CD8-positive, alpha-beta memory T cell (primary cell): ENCODE measurements around the gene ZSCAN20. TPM values are rescaled to one million over a fixed set of nuclear protein-coding genes. Genes with fewer than 3 reads are reported as not detected.

Source experiments
- CTCF ChIA-PET: fragments of 350-600 bp; sonication (Branson Sonifier 250); formaldehyde crosslinking; loops from one replicate; lab custom pipeline; 2021; ENCODE audit warnings: antibody characterized with exemption; lab: Charles Lee
- POLR2A ChIA-PET: fragments of 350-600 bp; sonication (Branson Sonifier 250); formaldehyde crosslinking; loops from one replicate; lab custom pipeline; 2021; ENCODE audit warnings: antibody characterized with exemption; lab: Charles Lee
- DNase-seq, 5 donors: peaks; one replicate each; pipeline versions ENCODE4 v3.0.0 to v3.0.0-alpha.2; 2020 to 2022; ENCODE audit warnings: mixed read lengths in 1 of 5
- H3K27ac ChIP-seq: one replicate; pipeline ENCODE4 v1.7.0; 2013; ENCODE audit warnings: low read depth, mild to moderate bottlenecking, low read length, moderate library complexity
- H3K27me3 ChIP-seq: 2 replicates; pipeline ENCODE4 v1.7.0; 2013; ENCODE audit warnings: low read length, mild to moderate bottlenecking; ENCODE audit not compliant: insufficient read depth, poor library complexity, severe bottlenecking
- H3K36me3 ChIP-seq: 2 replicates; pipeline ENCODE4 v1.7.0; 2013; ENCODE audit warnings: mild to moderate bottlenecking, low read length, moderate library complexity; ENCODE audit not compliant: insufficient read depth
- H3K4me1 ChIP-seq: 2 replicates; pipeline ENCODE4 v1.7.0; 2013; ENCODE audit warnings: mild to moderate bottlenecking, low read length, moderate library complexity; ENCODE audit not compliant: insufficient read depth
- H3K4me3 ChIP-seq: 2 replicates; pipeline ENCODE4 v1.7.0; 2013; ENCODE audit warnings: mild to moderate bottlenecking, low read length
- H3K9me3 ChIP-seq: 2 replicates; pipeline ENCODE4 v1.7.0; 2013; ENCODE audit warnings: mild to moderate bottlenecking, low read length
- H3K27ac Mint-ChIP-seq, 8 donors: one replicate each; pipeline ENCODE4 v1.8.0; 2020 to 2021; ENCODE audit warnings: mixed read lengths in 8 of 8, mild to moderate bottlenecking in 6 of 8, inconsistent platforms in 3 of 8, moderate library complexity in 3 of 8
- H3K27me3 Mint-ChIP-seq, 2 donors: one replicate each; pipeline ENCODE4 v1.8.0; 2020 to 2021; ENCODE audit warnings: mixed read lengths in 2 of 2, mild to moderate bottlenecking in 1 of 2, moderate library complexity in 1 of 2
- H3K36me3 Mint-ChIP-seq, 3 donors: one replicate each; pipeline ENCODE4 v1.8.0; 2020 to 2021; ENCODE audit warnings: mixed read lengths in 3 of 3, inconsistent platforms in 1 of 3, mild to moderate bottlenecking in 1 of 3
- H3K4me1 Mint-ChIP-seq, 3 donors: one replicate each; pipeline ENCODE4 v1.8.0; 2020 to 2021; ENCODE audit warnings: mixed read lengths in 3 of 3, inconsistent platforms in 1 of 3, mild to moderate bottlenecking in 1 of 3
- H3K4me3 Mint-ChIP-seq, 7 donors: one replicate each; pipeline ENCODE4 v1.8.0; 2020 to 2021; ENCODE audit warnings: mixed read lengths in 7 of 7, mild to moderate bottlenecking in 6 of 7, moderate library complexity in 4 of 7, inconsistent platforms in 2 of 7
- H3K9me3 Mint-ChIP-seq, 5 donors: one replicate each; pipeline ENCODE4 v1.8.0; 2020 to 2022; ENCODE audit warnings: mixed read lengths in 5 of 5, mild to moderate bottlenecking in 3 of 5, moderate library complexity in 2 of 5, inconsistent platforms in 1 of 5
- polyA plus RNA-seq: library from polyadenylated mRNA; unstranded; fragments of 300-500 nt; fragmentation: Illumina TruSeq; gene quantifications from one replicate; pipeline ENCODE4 v1.2.3, GENCODE V29; 2021
- total RNA-seq, 2 experiments: library from RNA; stranded (reverse); gene quantifications; one replicate each; pipeline ENCODE4 v1.2.3, GENCODE V29; 2021

Gene ZSCAN20
- total and polyA plus RNA-seq, 3 experiments from 2014 or later, result 1.4 to 3.6 (median 3.3) TPM

GRCh38 chr1:33446590-33446989 lies 25.9 kb upstream of the ZSCAN20 start:
- H3K4me1 Mint-ChIP-seq, result no peaks in the 10 kb centered on the region

GRCh38 chr1:33454646-33455282 lies 17.7 kb upstream of the ZSCAN20 start:
- no peaks in the 10 kb centered on the region for H3K4me1 ChIP-seq
- H3K27me3 Mint-ChIP-seq, result peaks cover 8 to 13% of the 10 kb centered on the region in 2 donors
- no peaks in the 10 kb centered on the region for H3K9me3 Mint-ChIP-seq
- POLR2A ChIA-PET, result interaction anchor here (0.7 kb wide), 1 partner anchor 1041 kb away, joined by 3 read pairs; no protein-coding TSS in a partner anchor
- peaks cover 3% of the 10 kb centered on the region for H3K27me3 ChIP-seq
- H3K36me3 Mint-ChIP-seq, result no peaks in the 10 kb centered on the region
- no peak overlapping the region for H3K4me3 Mint-ChIP-seq
- no peak overlapping the region for H3K27ac ChIP-seq
- DNase-seq, result no peak
- H3K4me1 Mint-ChIP-seq, result peaks cover 0 to 4% (median 0%) of the 10 kb centered on the region in 3 donors
- CTCF ChIA-PET, result interaction anchor here (2.1 kb wide), 1 partner anchor 17 kb away, joined by 7 read pairs; the partner anchor contains the start of gene ZSCAN20
- H3K27ac Mint-ChIP-seq, result no peak overlapping the region
- H3K36me3 ChIP-seq, result no peaks in the 10 kb centered on the region
- no peaks in the 10 kb centered on the region for H3K9me3 ChIP-seq
- H3K4me3 ChIP-seq, result no peak overlapping the region

More at GRCh38 chr1:33446590-33446989, 25.9 kb upstream of the ZSCAN20 start:
- ChIA-PET CTCF (no interaction called here), POLR2A (no interaction called here)
- Histone ChIP-seq H3K4me3 (no peak overlapping the region), H3K4me1 (no peaks in the 10 kb centered on the region), H3K27ac (no peak overlapping the region), H3K27me3 (no peaks in the 10 kb centered on the region), H3K9me3 (no peaks in the 10 kb centered on the region), H3K36me3 (no peaks in the 10 kb centered on the region)
- no peak overlapping the region for H3K4me3 Mint-ChIP-seq
- peaks cover 0 to 5% (median 4%) of the 10 kb centered on the region in 3 donors for H3K36me3 Mint-ChIP-seq
- H3K9me3 Mint-ChIP-seq, result no peaks in the 10 kb centered on the region
- H3K27me3 Mint-ChIP-seq, result peaks cover 5 to 48% of the 10 kb centered on the region in 2 donors
- DNase-seq, result no peak
- H3K27ac Mint-ChIP-seq, result no peak overlapping the region

GRCh38 chr1:33455539-33456501 lies 16.6 kb upstream of the ZSCAN20 start:
- Mint-ChIP-seq H3K4me3 (peak overlapping the region in 1 of 7 donors; percentile 2), H3K27ac (no peak overlapping the region), H3K9me3 (no peaks in the 10 kb centered on the region), H3K36me3 (no peaks in the 10 kb centered on the region), H3K4me1 (peaks cover 0 to 4% (median 0%) of the 10 kb centered on the region in 3 donors), H3K27me3 (peaks cover 10 to 16% of the 10 kb centered on the region in 2 donors)
- H3K27me3 ChIP-seq, result peaks cover 6% of the 10 kb centered on the region
- DNase-seq, result peak in 3 of 5 donors; percentile 28 to 50 (median 37)
- no peaks in the 10 kb centered on the region for H3K36me3 ChIP-seq
- H3K27ac ChIP-seq, result no peak overlapping the region
- ChIA-PET CTCF (interaction anchor here (1.0 to 2.1 kb wide), 2 partner anchors 16 to 161 kb away, joined by 4 to 7 read pairs; partner anchors contain the start of gene ZSCAN20), POLR2A (no interaction called here)
- H3K4me3 ChIP-seq, result no peak overlapping the region
- H3K9me3 ChIP-seq, result no peaks in the 10 kb centered on the region
- H3K4me1 ChIP-seq, result no peaks in the 10 kb centered on the region

- peaks cover 11 to 16% of the 10 kb centered on the region in 2 donors for H3K27me3 Mint-ChIP-seq
- ChIA-PET CTCF (interaction anchor here (1.0 to 2.1 kb wide), 2 partner anchors 15 to 162 kb away, joined by 4 to 7 read pairs; partner anchors contain the start of gene ZSCAN20), POLR2A (no interaction called here)
- no peak overlapping the region for H3K27ac ChIP-seq
- H3K4me1 ChIP-seq, result no peaks in the 10 kb centered on the region
- H3K36me3 Mint-ChIP-seq, result no peaks in the 10 kb centered on the region
- H3K9me3 ChIP-seq, result no peaks in the 10 kb centered on the region
- no peak overlapping the region for H3K4me3 ChIP-seq
- no peaks in the 10 kb centered on the region for H3K36me3 ChIP-seq
- no peak for DNase-seq
- H3K27me3 ChIP-seq, result peaks cover 6% of the 10 kb centered on the region
- H3K9me3 Mint-ChIP-seq, result no peaks in the 10 kb centered on the region
- H3K4me1 Mint-ChIP-seq, result peaks cover 0 to 4% (median 0%) of the 10 kb centered on the region in 3 donors
- no peak overlapping the region for H3K27ac Mint-ChIP-seq
- H3K4me3 Mint-ChIP-seq, result no peak overlapping the region
Measured at GRCh38 chr1:33456502-33456886, 16.0 kb upstream of the ZSCAN20 start.

- no peak for DNase-seq
- peaks cover 8 to 16% of the 10 kb centered on the region in 2 donors for H3K27me3 Mint-ChIP-seq
- H3K36me3 Mint-ChIP-seq, result no peaks in the 10 kb centered on the region
- no peak overlapping the region for H3K4me3 ChIP-seq
- no peaks in the 10 kb centered on the region for H3K4me1 ChIP-seq
- ChIA-PET CTCF (interaction anchor here (1.4 kb wide), 1 partner anchor 11 kb away, joined by 7 read pairs; no protein-coding TSS in a partner anchor), POLR2A (no interaction called here)
- H3K27ac Mint-ChIP-seq, result peak overlapping the region in 1 of 8 donors; percentile 14
- H3K27me3 ChIP-seq, result peaks cover 3% of the 10 kb centered on the region
- H3K27ac ChIP-seq, result no peak overlapping the region
- no peaks in the 10 kb centered on the region for H3K9me3 ChIP-seq
- H3K36me3 ChIP-seq, result no peaks in the 10 kb centered on the region
- H3K9me3 Mint-ChIP-seq, result no peaks in the 10 kb centered on the region
- H3K4me3 Mint-ChIP-seq, result no peak overlapping the region
- peaks cover 0 to 4% (median 0%) of the 10 kb centered on the region in 3 donors for H3K4me1 Mint-ChIP-seq
Measured at GRCh38 chr1:33459691-33460090, 12.8 kb upstream of the ZSCAN20 start.

GRCh38 chr1:33460144-33460543 lies 12.3 kb upstream of the ZSCAN20 start:
- Histone ChIP-seq H3K4me3 (no peak overlapping the region), H3K9me3 (no peaks in the 10 kb centered on the region), H3K4me1 (no peaks in the 10 kb centered on the region), H3K27me3 (peaks cover 3% of the 10 kb centered on the region), H3K36me3 (no peaks in the 10 kb centered on the region), H3K27ac (no peak overlapping the region)
- ChIA-PET CTCF (interaction anchor here (1.4 kb wide), 1 partner anchor 10 kb away, joined by 7 read pairs; no protein-coding TSS in a partner anchor), POLR2A (no interaction called here)
- peaks cover 8 to 16% of the 10 kb centered on the region in 2 donors for H3K27me3 Mint-ChIP-seq
- no peak for DNase-seq
- no peaks in the 10 kb centered on the region for H3K9me3 Mint-ChIP-seq
- H3K27ac Mint-ChIP-seq, result no peak overlapping the region
- peaks cover 0 to 4% (median 0%) of the 10 kb centered on the region in 3 donors for H3K4me1 Mint-ChIP-seq
- H3K4me3 Mint-ChIP-seq, result no peak overlapping the region
- H3K36me3 Mint-ChIP-seq, result no peaks in the 10 kb centered on the region

- Mint-ChIP-seq H3K9me3 (no peaks in the 10 kb centered on the region), H3K36me3 (no peaks in the 10 kb centered on the region), H3K27ac (no peak overlapping the region), H3K4me1 (no peaks in the 10 kb centered on the region), H3K27me3 (peaks cover 8 to 16% of the 10 kb centered on the region in 2 donors), H3K4me3 (peak overlapping the region in 1 of 7 donors; percentile 27)
- no peak overlapping the region for H3K27ac ChIP-seq
- ChIA-PET CTCF (no interaction called here), POLR2A (no interaction called here)
- no peak overlapping the region for H3K4me3 ChIP-seq
- no peaks in the 10 kb centered on the region for H3K4me1 ChIP-seq
- no peaks in the 10 kb centered on the region for H3K9me3 ChIP-seq
- no peak for DNase-seq
- H3K36me3 ChIP-seq, result no peaks in the 10 kb centered on the region
- peaks cover 3% of the 10 kb centered on the region for H3K27me3 ChIP-seq
Measured at GRCh38 chr1:33460947-33461629, 11.4 kb upstream of the ZSCAN20 start.
